ENCODE results near the gene ENTR1.

ENTR1 gene

GRCh38 chr9:136379401-136379800 is 31.0 kb downstream of the ENTR1 start:
- in situ Hi-C loops (cut with MboI; ENCODE audit: low sequenced_read_pairs), result no loop called here

DNA sequence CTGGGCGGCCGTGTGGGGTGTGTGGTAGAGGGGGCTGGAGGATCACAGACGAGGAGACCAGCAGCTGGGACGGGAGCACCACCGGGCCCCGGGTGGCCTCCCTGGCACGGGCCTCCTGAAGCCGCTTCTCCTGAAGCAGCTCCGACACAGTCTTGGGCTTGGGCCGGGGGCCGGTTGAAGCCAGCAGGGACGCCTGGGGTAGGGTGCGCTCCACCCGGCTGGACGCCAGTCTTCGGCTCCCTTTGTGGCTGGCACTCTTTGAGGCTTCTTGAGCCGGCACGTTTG is 31.5 kb downstream of the ENTR1 start:
- in situ Hi-C loops (cut with MboI; ENCODE audit: low sequenced_read_pairs), result no loop called here

- in situ Hi-C loops (cut with MboI; ENCODE audit: low sequenced_read_pairs), result no loop called here
These were observed 32.0 kb downstream of the ENTR1 start for GRCh38 chr9:136378170-136379002.

GRCh38 chr9:136377341-136378169 is 32.9 kb downstream of the ENTR1 start:
- in situ Hi-C loops (cut with MboI; ENCODE audit: low sequenced_read_pairs), result no loop called here

DNA sequence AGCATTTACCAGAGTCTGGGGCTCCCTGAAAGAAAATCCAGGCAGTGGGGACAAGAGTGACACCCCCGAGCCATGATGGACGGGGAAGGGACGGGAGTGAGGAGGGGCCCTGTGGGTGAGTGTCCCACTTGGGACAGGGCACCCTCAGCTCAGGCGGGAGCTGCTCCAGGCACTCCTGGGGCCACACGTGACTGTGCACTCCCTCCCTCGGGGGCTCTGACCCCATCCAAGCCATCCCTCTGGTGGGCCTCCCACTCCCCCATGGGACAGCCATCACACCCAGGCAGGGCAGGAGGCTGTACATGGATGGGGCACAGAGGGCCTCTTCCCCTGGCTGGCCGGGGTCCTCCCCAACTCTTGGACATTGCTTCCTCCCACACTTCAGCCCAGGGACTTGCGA is 34.0 kb downstream of the ENTR1 start:
- in situ Hi-C loops (cut with MboI; ENCODE audit: low sequenced_read_pairs), result no loop called here

GRCh38 chr9:136375096-136375495 is 35.3 kb downstream of the ENTR1 start:
- in situ Hi-C loops (cut with MboI; ENCODE audit: low sequenced_read_pairs), result no loop called here

DNA sequence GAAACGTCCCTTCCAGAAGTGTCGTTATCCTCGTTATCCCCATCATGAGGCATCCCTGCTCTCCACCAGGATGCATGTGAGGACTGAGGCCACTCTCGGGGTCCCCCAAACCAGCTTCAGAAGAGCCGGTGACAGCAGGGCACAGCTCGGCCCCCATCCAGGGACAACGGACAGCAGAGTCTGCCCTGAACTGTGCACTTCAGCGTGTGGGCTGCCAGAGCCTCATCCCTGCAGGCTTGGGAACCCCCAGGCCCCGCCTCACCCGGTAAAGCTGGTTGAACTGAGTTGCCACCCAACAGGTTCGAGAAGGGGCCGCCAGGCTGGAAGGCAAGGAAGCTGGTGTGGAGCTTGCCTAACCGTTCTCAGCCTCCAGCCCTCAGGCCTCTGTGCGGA is 36.2 kb downstream of the ENTR1 start:
- in situ Hi-C loops (cut with MboI; ENCODE audit: low sequenced_read_pairs), result no loop called here

GRCh38 chr9:136373300-136374182 is 36.9 kb downstream of the ENTR1 start, which contains the start of gene CARD9:
TSS of gene CARD9 (minus strand) at chr9:136373669. CDS start at chr9:136372078, 1,591 bp downstream.
- in situ Hi-C loops (cut with MboI; ENCODE audit: low sequenced_read_pairs), result no loop called here

GRCh38 chr9:136372561-136373299 is 37.7 kb downstream of the ENTR1 start:
- in situ Hi-C loops (cut with MboI; ENCODE audit: low sequenced_read_pairs), result no loop called here

GRCh38 chr9:136372006-136372405 is 38.4 kb downstream of the ENTR1 start:
- in situ Hi-C loops (cut with MboI; ENCODE audit: low sequenced_read_pairs), result no loop called here

DNA sequence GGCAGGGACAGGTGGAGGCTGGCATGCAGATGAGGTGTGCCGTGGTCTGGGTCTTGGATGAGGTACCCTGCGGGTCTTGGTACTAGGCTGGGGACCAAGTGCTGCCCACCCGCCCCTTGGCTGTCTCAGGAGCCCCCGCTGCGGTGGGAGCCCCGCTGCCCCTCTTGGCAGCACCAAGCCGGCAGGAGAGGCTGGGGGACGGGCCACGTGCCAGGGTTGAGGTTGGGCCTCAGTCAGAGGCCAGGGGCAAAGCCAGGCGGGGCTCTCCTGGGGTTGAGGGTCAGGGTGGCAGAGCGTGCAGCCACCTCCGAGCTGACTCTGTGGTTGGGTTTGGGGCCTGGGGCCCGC is 38.9 kb downstream of the ENTR1 start:
- in situ Hi-C loops (cut with MboI; ENCODE audit: low sequenced_read_pairs), result no loop called here

GRCh38 chr9:136370687-136371532 is 39.5 kb downstream of the ENTR1 start:
- in situ Hi-C loops (cut with MboI; ENCODE audit: low sequenced_read_pairs), result no loop called here

DNA sequence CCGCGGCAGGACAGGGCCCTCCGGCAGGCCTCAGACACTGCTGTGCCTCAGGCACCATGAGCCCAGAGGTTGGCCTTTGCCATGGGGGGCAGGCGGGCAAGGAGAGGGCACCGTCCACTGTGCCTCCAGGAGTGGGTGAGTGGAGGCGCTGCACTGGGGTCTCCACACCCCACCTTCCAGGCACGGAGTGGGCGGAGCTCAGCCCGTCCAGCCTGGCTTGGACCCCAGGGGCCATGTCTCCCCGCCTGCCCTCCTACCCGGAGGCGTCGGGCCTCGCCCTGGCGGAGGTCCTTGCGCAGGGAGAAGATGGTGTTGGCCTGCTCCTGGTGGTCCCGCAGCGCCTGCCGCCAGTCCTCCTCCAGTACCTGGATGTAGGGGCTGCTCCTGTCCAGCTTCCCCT is 40.4 kb downstream of the ENTR1 start:
- in situ Hi-C loops (cut with MboI; ENCODE audit: low sequenced_read_pairs), result no loop called here

GRCh38 chr9:136368190-136368589 is 42.2 kb downstream of the ENTR1 start:
- in situ Hi-C loops (cut with MboI; ENCODE audit: low sequenced_read_pairs), result no loop called here

GRCh38 chr9:136367296-136368145 is 42.9 kb downstream of the ENTR1 start:
- in situ Hi-C loops (cut with MboI; ENCODE audit: low sequenced_read_pairs), result no loop called here

DNA sequence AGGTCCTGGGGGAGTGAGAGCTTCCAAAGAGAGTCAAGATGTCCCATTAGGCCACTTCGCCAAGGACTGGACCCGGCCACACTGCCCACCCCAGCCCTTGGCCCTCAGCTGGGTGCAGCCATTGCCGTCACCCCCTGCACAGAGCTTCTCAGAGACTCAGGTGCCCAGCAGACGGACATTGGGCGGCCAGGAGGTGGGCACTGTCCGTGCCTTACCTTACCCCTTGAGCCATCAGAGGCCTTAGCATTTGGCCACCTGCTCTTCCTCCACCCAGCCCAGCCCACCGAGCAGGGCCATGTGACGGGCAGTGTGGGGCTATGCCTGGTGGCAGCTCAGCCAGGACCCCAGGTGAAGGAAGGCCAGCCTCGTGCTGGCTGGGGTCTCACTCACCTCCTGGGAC is 43.6 kb downstream of the ENTR1 start:
- in situ Hi-C loops (cut with MboI; ENCODE audit: low sequenced_read_pairs), result no loop called here

- in situ Hi-C loops (cut with MboI; ENCODE audit: low sequenced_read_pairs), result no loop called here
These were observed 44.6 kb downstream of the ENTR1 start for GRCh38 chr9:136365775-136366222.

- in situ Hi-C loops (cut with MboI; ENCODE audit: low sequenced_read_pairs), result no loop called here
These were observed 45.3 kb downstream of the ENTR1 start for GRCh38 chr9:136364942-136365774.

Measured in HL-60/S4 (cell line).